Measurements from ENCODE around the gene WDR18.

Gene WDR18

DNA sequence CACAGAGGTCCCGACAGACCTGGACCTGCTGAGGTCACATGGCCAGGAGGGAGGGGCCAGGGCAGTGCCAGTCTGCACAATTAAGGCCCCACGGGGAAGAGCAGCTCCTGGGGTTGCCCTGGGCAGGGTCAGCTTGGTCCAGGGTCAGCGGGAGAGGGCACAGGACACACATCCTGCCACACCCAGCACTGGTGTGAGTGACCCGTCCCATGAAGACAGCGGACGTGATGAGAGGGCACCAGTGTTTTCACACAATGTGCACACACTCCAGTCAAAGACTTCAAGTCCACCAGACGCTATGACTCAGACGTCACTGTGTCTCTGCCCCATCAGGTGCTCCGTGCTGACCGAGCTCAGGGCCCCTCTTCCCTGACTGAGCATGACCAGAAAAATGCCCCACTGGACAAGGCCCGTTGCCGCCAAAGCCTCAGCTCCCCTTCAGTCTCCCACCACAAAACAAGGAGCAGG is 32.5 kb downstream of the WDR18 start:
- no peaks in the 10 kb centered on the region for H3K9me3 ChIP-seq (ENCODE audit: low read length)
- H3K27ac ChIP-seq (ENCODE audit: low read depth, low read length, poor library complexity, severe bottlenecking): peak overlapping the region; percentile 6
- peaks cover 42% of the 10 kb centered on the region for H3K36me3 ChIP-seq (ENCODE audit: insufficient read depth, low read length)
- peaks cover 54% of the 10 kb centered on the region for H3K79me2 ChIP-seq (ENCODE audit: insufficient read depth, low read length)
- no peaks in the 10 kb centered on the region for H4K20me1 ChIP-seq (ENCODE audit: insufficient read depth, low read length)
- H3K4me3 ChIP-seq (ENCODE audit: low read depth, low read length, poor library complexity, severe bottlenecking): peak overlapping the region; percentile 99
- no peak overlapping the region; the same call in 1 of the 2 replicates for H3K9ac ChIP-seq (ENCODE audit: low read length)
- H3F3A ChIP-seq (ENCODE audit: insufficient read depth, low read length): no peaks in the 10 kb centered on the region
- peak overlapping the region; percentile 99 for H3K4me2 ChIP-seq (ENCODE audit: low read length)
- no peaks in the 10 kb centered on the region for H3K9me2 ChIP-seq (ENCODE audit: low read depth, low read length)
- H2AFZ ChIP-seq (ENCODE audit: low read length): no peak overlapping the region
- H3K4me1 ChIP-seq (ENCODE audit: insufficient read depth, low read length, severe bottlenecking): peaks cover 52% of the 10 kb centered on the region
- TF ChIP-seq, protein P1, sequence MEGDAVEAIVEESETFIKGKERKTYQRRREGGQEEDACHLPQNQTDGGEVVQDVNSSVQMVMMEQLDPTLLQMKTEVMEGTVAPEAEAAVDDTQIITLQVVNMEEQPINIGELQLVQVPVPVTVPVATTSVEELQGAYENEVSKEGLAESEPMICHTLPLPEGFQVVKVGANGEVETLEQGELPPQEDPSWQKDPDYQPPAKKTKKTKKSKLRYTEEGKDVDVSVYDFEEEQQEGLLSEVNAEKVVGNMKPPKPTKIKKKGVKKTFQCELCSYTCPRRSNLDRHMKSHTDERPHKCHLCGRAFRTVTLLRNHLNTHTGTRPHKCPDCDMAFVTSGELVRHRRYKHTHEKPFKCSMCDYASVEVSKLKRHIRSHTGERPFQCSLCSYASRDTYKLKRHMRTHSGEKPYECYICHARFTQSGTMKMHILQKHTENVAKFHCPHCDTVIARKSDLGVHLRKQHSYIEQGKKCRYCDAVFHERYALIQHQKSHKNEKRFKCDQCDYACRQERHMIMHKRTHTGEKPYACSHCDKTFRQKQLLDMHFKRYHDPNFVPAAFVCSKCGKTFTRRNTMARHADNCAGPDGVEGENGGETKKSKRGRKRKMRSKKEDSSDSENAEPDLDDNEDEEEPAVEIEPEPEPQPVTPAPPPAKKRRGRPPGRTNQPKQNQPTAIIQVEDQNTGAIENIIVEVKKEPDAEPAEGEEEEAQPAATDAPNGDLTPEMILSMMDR (IDR thresholded peaks at IDR 0.05; ENCODE audit: low read length): no peak
- TF ChIP-seq EZH2 (IDR thresholded peaks at IDR 0.05; ENCODE audit: borderline replicate concordance, low read length): no peak
- H3K27me3 ChIP-seq (ENCODE audit: insufficient read depth, low read length): no peaks in the 10 kb centered on the region

DNA sequence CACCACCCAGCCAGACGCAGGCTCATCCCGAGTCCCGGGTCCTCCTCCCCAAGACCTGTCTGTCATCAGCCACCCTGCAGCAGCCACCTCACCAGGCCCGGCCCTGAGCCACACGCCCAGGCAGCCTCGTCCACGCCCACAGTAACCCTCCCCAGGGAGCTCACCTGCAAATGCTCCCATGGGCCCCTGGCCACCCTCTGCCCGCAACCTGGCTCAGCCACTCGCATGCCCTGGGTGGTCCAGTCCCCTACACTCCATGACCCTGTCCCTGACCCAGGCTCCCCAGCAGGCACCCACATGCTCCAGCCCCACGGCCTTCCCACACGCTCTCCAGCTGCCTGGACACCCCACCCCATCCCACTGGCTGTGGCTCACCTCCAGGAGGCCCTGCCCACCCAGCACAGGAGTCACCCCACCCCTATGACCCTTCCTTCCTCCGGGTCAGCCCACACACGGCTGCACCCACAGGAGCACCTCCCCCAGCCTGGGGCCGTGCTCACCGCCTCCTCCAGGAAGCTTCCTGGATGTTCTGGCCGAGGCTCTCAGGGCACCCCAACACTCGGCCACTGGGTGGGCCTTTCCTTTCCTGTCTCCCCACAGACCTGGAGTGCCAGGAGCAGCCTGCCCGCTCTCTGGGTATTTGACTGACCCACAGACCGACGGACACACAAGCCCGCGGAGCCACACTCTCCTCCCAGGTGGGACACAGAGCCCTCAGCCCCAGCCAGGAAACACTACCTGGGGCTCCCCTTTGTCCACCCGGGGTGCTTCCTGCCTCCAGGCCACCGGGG is 33.2 kb downstream of the WDR18 start:
- peak overlapping the region; percentile 22 for H3K27ac ChIP-seq (ENCODE audit: low read depth, low read length, poor library complexity, severe bottlenecking)
- H4K20me1 ChIP-seq (ENCODE audit: insufficient read depth, low read length): no peaks in the 10 kb centered on the region
- H3K79me2 ChIP-seq (ENCODE audit: insufficient read depth, low read length): peaks cover 54% of the 10 kb centered on the region
- H3F3A ChIP-seq (ENCODE audit: insufficient read depth, low read length): no peaks in the 10 kb centered on the region
- TF ChIP-seq, protein P1 (IDR thresholded peaks at IDR 0.05; ENCODE audit: low read length): no peak
- no peak for TF ChIP-seq EZH2 (IDR thresholded peaks at IDR 0.05; ENCODE audit: borderline replicate concordance, low read length)
- H3K9ac ChIP-seq (ENCODE audit: low read length): peak overlapping the region; percentile 15; the same call in 1 of the 2 replicates
- H3K36me3 ChIP-seq (ENCODE audit: insufficient read depth, low read length): peaks cover 35% of the 10 kb centered on the region
- H2AFZ ChIP-seq (ENCODE audit: low read length): no peak overlapping the region
- no peaks in the 10 kb centered on the region for H3K9me3 ChIP-seq (ENCODE audit: low read length)
- H3K27me3 ChIP-seq (ENCODE audit: insufficient read depth, low read length): no peaks in the 10 kb centered on the region
- peak overlapping the region; percentile 99 for H3K4me2 ChIP-seq (ENCODE audit: low read length)
- peaks cover 59% of the 10 kb centered on the region for H3K4me1 ChIP-seq (ENCODE audit: insufficient read depth, low read length, severe bottlenecking)
- peak overlapping the region; percentile 99 for H3K4me3 ChIP-seq (ENCODE audit: low read depth, low read length, poor library complexity, severe bottlenecking)
- H3K9me2 ChIP-seq (ENCODE audit: low read depth, low read length): no peaks in the 10 kb centered on the region

DNA sequence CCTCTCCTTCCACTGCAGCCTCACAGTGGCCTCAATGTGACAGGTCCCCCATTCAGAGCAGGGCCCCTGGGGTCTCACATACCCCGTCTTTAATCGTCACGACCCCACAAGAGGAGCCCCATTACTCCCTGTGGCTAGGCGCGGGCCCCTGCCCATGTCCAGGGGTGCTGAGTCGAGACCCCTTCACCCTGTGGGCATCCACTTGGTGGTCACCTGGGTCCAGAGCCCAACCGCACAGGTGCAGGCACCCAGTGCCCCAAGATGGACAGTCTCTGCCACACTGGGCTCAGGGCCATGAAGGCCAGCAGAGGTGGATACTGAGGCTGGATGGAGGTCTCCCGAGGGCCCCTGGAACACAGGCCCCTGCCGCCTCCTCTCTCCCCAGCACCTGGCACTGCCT is 33.8 kb downstream of the WDR18 start:
- Histone ChIP-seq H3F3A (ENCODE audit: insufficient read depth, low read length) (peaks cover 5% of the 10 kb centered on the region), H2AFZ (ENCODE audit: low read length) (no peak overlapping the region), H3K9me2 (ENCODE audit: low read depth, low read length) (no peaks in the 10 kb centered on the region), H3K4me2 (ENCODE audit: low read length) (peak overlapping the region; percentile 99), H3K27me3 (ENCODE audit: insufficient read depth, low read length) (no peaks in the 10 kb centered on the region), H3K27ac (ENCODE audit: low read depth, low read length, poor library complexity, severe bottlenecking) (peak overlapping the region; percentile 75), H3K4me1 (ENCODE audit: insufficient read depth, low read length, severe bottlenecking) (peaks cover 61% of the 10 kb centered on the region), H3K9ac (ENCODE audit: low read length) (peak overlapping the region; percentile 99; the same call in 1 of the 2 replicates), H3K36me3 (ENCODE audit: insufficient read depth, low read length) (peaks cover 30% of the 10 kb centered on the region), H4K20me1 (ENCODE audit: insufficient read depth, low read length) (no peaks in the 10 kb centered on the region), H3K79me2 (ENCODE audit: insufficient read depth, low read length) (peaks cover 54% of the 10 kb centered on the region), H3K9me3 (ENCODE audit: low read length) (no peaks in the 10 kb centered on the region), H3K4me3 (ENCODE audit: low read depth, low read length, poor library complexity, severe bottlenecking) (peak overlapping the region; percentile 99)
- no peak for TF ChIP-seq EZH2 (IDR thresholded peaks at IDR 0.05; ENCODE audit: borderline replicate concordance, low read length)
- TF ChIP-seq, protein P1 (IDR thresholded peaks at IDR 0.05; ENCODE audit: low read length): no peak

Measured in OCI-LY1 (cell line).